HS-5 (cell line): ENCODE data around the gene FILIP1L.

Experiments used
- DNase-seq: peaks from one replicate; pipeline ENCODE4 v3.0.0-alpha.2; 2012; ENCODE audit warnings: low read depth

The FILIP1L gene

DNA sequence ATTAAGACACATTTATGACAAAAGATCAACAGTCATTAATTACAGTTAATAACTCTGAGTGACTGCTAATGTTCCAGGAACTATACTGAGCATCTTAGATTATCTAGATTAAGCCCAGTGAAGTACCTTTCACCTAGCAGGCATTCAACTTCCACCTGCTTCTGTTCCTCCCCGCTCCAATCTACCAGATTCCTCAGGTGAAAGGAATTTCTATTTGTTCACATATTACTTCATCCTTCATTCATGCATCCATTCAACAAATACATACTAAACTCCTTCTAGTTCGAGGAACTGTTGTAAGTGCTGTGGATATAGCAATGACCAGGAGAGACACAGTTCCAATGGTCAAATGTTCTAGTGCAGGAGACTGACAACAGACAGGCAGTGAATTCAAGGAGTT lies 139.3 kb downstream of the FILIP1L start:
- no peak for DNase-seq

DNA sequence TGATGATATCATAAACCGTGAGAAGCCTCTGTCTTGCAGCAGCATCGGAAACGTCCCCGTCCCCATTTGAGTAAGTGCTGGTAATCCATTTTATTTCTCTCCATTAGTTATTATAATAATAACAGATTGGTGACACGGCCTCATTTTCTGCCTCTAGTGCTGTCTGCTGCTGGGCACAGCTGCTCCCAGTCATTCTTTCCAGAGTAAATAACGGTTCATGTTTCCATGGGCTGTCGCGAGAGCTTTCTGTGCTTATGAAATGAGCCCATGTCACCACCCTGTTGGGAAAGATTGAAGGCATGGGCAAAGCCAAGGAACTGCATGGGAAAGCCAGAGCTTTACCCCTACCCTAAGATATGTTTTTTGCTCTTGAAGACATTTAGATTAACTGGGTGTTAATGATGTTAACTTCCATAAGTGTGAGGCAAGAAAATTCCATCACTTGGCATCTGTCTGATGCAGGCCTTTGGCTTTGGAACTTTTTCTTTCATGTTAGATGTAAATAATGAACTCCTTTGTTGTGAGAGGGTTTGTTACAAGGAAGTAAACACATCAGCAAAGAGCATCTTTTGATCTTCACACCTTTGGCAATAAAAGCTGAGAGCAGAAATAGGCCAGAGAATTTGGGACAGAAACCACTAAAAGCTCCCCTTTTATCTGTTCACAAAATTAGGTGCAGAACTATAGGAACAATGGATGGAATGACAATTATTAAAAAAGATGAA lies 141.8 kb downstream of the FILIP1L start:
- DNase-seq = no peak

DNA sequence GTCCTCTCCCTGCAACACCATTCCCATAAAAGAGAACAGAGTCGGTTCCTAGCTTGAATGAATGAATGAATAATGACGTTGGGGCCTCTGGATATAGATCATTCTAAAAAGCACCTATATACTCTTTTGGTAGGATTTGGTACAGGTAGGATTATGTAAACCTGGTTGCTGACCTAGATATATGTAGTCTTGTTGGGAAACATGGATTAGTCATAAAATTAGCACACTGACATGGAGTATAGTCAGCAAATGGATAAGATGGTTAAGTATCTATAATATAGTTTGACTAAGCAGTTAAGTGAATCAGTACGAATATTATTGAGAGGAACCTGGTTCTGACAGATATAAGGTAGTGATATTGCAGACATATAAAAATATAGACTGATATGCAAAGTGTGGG lies 142.5 kb downstream of the FILIP1L start:
- DNase-seq = no peak

DNA sequence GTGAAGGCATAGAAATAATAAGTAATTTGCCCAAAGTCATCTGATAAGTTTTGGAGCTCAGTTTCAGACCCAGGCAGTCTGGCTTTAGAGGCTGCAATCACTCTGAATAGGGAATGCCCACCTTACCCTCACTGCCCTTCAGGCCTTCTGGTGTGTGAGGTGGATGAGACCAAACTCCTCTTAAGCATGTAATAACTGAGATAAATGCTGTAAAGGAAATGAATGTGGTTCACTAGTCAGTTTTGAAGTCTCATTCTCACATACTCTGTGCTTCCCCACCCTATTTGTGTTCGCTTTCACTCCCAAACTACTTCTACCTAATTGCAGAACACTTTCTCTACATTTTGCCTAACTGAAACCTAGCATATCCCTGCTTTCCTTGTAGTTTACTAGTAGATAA lies 144.1 kb downstream of the FILIP1L start:
- no peak for DNase-seq

DNA sequence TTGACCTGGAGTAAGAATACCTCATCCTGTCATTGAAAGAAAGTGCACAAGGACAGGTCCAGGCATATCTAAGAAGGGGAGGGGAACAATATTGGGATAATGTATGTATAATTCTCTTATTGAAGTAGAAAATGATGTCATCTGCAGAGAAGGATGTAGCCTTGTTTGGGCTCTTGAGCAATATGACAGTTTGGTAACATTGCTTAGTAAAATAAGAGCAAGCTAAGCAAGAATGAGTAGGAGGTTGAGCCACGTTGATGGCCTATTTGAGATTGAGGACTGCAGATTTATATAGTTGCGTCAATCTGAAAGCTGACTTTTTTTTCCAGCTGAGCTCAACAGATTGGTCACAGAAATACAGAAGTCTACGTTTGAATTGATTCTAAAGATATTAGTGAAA lies 145.2 kb downstream of the FILIP1L start:
- no peak for DNase-seq

DNA sequence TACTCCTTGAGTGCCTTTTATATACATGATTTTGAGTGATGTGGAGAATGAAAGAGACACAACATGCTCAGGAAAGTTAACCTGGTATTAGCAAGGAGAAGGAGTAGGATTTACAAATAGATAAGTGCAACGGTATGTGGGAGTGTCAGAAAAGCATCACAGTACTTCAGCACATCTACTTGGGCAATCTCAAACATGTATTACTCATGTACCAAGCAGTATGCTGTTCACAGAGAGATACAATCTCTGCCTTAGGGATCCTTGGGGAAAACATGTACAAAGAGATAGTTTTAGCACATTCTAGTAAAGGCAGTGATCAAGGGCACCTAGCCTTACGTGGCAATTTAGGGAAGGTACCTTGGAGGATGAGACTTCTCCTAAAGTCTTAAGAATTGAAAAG lies 146.5 kb downstream of the FILIP1L start:
- DNase-seq = no peak

DNA sequence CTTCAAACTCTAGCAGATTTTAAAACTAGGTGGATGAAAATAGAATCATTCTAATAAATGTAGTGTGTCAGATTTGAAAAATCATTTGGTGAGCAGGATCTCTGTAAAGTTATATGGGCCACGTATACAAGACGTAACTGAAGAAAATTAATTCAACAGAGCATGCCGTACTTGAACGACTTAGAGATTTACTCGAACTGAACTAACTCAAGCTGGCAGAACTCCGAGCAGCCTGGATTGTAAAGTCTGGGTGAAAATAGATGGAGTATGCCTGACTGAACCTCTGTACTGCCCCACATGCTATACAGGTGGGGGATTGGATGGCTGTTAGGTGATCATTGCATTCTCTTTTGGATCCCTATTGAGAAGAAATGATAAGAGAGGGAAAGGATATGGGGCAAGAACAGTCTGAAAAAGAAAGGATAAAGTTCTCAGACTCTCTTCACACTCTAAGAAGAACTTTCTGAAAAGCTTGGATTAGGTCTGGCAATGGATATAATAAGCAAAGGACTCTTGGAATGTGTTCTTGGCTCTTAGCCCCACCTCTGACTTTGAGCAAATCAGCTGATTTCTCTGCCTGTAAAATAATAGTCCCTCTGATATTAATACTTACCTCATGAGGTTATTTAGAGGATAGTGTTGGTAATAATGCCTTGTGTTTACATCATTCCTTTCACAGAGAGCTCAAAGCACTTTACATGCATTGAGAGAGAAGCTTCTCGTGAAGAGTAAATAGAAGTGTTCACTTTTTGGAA lies 147.5 kb downstream of the FILIP1L start:
- DNase-seq = no peak

DNA sequence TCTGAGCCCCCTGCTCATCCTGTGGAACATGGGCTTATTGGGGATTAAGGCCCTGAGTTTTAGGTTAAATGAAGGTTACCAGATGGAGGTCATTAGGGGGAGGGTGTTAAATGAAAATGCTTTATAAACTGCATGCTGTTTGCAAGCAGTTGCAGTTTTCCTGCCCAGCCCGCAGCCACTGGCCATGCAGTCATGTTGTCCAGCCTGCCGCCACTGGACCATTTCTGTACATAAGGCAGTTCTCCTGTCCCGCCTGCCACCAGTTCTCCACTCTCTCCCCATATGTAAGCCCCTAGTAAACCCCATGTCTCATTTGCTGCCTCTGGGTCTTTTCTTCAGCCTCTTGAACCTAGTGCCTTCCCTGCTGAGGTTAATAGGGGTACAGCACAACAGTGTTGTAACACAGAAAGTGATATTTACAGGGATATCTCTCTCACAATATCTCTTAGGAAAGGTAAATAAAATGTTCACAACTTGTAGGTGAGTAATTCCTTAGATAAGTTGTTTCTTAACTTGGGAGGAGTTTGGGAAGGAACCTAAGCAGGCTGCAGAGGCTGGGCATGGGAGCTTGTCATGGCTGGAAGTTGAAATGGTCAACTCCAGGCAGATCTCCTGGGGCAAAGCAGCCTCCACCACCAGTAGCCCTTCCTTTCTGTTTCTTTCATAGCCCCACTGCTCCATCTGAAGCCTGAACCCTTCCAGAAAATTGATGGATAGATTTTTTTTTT lies 148.5 kb downstream of the FILIP1L start:
- DNase-seq = no peak

DNA sequence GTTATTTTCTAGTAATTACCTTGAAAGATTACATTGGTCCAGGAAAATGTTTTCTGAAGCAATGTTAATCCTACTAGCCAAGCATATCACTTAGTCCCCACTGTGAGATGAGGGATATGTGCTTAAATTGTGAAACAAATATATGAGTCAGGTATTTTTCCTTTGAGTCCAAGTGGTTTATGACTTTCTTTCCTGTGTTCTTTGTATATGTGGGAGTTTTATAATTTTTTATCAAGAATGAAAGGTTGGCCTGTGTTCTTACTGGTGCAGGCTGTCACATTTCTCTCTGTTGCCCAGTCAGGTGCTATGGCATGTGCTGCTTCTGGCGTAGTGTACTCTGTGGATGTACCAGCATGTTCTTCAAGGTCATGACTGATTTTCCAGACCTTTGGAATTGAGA lies 149.2 kb downstream of the FILIP1L start:
- peak; percentile 34 for DNase-seq

DNA sequence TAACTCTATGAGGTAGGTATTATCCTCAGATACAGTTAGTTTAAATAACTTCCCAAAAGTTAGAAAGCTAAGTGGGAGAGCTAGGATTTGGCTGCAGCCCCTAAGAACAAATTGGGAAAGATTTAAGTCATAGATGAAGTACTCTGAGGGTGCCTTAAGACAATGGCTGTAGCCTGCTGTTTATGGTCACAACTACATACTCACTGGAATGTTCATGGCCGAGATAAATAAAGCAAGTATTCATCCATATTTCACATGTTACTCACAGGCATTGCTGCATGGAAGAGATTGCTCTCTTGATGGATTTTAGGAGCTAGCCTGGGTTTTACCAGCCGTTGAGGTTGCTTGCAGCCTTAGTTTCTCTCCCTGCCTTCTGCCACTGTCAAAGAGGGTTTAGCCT lies 151.6 kb downstream of the FILIP1L start:
- DNase-seq = peak; percentile 64

DNA sequence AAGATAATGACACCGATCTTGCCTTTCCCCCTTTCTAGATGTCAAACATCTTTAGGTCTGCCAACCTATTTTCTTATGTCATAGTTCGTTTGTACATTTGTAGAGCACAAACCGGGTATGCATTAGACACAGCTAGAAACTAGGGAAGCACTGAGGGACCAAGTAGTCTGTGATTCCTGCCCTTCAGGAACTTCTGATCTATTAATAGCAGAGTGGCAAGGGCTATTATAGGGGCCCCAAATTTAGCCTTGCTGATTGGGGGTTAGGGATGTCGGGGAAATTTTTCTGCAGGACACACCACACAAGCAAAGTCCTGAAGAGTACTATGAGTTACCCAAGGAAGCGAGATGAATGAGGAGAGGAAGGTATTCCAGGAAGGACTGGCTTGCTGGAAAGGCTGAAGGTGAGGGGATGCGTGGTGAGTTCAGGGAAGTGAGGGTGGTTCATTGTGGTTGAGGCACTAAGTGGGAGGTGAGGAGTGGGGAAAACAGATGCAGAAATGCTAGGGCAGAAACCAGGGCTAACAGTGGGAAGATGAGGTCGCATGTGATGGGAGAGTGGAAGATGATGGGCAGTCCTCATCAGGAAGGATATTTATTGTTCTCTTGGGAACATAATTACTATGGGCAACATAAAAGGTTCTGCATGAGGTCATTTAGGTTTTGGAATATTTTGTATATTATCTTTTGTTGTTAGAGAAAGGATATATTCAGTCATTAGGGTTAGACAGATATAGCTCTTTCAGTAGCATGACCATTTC lies 152.4 kb downstream of the FILIP1L start:
- DNase-seq = no peak

DNA sequence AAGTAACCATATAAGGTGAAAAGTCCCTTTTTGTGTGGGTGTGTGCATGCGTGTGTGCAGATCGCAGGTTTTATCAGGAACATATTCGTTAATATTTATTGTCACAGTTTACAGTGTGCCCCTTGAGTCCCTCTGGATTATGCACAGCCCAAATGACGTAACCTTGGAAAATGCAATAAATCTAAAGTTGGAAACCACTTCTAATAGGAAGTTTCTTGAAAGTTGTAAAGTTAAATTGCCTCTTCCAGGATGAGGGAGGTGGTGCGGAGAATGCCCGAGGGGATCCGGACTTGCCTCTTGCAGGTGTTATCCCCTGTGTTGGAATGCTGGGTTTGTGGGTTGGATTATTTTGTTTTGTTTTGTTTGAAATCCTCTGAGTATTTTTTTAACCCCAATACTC lies 153.4 kb downstream of the FILIP1L start:
- DNase-seq = no peak

DNA sequence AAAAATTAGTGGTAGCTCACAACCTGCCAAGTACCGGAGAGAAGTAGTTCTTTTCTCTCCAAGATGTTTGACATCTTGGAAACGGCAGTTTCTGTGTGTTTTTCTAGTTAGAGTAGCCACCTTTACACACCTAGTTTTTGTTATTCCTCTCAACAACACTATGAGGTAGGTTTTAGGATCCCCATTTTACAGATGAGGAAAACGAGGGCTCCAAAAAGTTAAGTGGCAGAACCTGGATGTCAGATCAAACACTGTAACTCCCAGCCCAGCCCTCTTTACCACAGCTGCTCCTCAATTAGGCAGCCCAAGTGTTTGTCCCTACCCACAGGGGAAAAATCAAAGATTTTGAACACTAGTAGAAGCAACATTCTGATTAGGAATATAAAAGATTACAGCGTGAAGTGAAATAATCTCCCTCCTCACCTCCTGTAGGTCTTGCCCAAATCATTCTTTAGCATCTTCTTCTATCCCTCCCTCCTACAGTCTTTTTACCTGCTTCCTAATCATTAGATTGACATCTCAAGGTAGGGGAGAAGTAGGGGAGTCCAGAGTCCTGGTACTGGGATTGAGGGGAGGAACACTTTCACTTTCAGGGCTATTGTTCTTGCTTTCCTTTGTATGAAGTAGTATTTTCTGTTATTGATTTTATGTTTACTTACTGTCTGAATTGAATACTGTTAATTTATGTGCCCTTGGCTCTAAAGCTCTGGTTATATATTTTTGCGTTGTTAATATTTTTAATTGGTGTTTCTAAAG lies 154.0 kb downstream of the FILIP1L start:
- DNase-seq = no peak

DNA sequence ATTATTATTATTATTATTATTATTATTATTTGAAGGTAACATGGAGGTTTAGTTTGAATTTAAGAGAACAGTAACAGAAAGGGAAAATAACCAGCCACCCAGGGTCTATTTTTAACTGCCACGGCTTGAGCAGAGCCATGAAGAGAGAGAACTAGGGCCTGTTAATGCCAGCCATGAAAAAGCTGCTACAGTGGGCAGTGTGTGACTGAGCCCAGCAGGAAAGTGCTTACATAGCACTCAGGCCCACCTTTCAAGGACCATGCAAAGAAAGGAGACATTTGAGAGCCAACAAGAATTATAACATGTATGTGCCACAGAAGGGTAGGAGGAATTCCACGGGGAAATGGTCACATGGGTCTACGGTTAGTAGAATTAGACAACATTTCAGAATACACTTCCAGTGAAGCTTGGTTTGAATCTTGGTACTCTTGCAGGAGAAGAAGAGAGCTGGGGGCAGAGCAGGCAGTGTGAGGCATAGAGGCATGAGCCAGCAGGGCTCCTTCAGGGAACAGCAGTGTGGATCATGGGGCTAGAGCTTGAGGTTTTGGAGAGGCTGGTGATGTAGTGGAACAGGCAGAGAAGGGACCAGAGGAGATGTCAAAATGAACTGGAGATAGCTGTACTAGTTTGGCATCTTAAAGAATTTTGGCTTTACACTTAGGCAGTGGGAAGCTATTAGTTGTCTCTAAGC lies 155.9 kb downstream of the FILIP1L start:
- no peak for DNase-seq

DNA sequence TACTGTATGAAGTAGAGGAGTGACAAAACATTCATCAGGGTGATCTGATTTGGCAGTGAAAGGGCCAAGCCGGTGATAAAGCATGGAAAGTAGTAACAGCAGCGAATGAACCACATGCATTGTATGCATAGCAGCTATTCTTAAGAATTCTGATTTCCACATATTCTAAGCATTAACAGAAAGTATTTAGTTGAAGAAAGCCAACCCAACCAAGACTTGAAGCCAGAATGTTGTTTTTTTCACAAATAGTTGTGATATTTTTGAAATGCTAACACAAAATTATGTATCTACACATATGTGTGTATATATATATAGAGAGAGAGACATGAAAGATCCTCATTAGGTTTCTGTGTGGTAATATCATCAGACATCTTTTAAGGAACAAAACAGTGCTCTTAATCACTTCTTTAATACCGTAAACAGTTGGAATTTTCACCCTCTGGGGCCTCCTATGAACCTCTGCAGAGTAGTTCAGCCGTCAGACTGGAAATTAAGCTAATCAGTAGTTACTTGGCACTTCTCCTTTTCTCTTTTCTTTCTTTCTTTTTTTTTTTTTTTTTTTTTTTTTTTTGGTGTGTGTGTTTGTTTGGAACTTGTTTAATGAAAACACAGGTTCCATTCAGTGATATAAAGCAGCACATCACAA lies 157.0 kb downstream of the FILIP1L start:
- no peak for DNase-seq

DNA sequence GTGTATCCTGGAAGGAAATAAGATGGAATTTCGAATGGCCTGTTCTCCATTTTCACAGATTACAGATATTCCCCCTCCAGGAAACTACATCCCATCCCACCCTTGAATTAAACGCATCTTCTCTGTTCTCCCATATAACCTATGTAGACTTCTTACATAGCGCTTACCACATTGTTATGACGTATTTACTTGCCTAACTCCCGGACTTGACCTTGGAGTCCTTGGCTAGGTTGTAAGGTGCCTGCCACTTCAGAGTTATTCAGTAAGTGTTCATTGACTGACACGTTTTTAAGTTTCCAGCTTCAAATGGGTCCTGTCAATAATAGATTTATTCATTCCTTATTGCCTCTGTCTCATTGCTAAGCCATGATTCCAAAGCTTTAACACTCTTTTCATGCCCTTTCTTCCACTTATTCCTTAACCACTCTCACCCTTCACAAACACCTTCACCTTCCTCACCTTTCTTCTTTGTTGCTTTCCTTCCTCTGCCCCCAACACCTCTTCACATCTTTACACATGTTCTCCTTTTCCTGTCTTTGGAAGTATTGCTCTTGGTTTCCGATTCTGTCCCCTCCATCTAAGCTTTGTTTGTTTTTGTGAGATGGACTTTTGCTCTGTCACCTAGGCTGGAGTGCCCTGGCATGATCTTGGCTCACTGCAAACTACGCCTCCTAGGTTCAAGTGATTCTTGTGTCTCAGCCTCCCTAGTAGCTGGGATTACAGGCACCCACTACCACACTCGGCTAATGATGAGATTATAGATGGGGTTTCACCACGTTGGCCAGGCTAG lies 158.3 kb downstream of the FILIP1L start:
- DNase-seq = no peak

DNA sequence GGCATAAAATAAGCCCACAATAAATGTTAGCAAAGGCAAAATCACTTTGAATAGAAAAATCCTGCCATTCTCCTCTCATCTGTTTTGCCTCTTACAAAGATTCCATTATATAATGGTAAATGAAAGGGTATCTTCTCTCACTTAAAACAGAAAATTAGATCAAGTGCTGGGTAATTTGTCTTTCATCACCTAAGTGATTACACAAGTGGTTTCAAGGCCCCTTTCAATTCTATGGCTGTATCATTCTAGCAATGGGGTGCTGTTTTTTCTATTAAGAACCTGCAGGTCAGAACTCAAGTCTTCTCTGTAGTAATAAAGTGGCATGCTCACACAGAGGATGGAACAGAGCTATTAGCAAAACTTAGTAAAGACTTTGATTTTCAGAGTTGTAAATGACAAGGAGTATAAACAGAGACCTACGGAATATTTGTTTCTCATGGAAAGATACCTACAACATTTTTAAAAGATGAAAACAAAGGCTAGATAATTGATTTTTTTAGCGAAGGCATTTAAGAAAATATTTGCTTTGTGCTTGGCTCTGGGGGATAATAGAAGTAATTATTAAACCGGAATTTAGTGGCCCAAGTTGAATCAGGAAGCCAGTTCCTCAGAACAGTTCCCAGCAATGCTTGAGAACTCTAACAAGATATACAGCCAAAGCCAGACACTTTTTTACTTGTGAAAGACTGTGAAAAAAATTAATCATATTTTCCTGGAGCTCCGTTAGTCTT lies 159.2 kb downstream of the FILIP1L start:
- DNase-seq = no peak

DNA sequence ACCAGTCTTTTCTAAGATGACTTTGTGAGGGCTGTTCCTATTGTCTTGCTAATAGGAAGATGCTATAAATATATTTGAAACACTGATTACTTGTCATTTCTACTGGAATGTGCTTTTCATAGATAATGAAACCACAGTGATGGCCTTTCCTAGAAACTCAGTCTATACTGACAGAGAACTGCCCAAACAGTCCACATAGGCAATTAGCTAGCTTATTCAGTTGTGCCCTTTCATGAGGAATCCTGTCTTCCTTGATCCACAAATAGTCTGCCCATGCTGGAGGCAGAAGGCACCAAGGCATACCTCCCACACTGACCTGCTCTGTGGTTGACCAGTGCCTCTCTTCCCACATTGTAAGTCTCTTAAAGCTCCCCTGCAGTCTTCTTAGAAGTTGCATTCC lies 160.7 kb downstream of the FILIP1L start:
- no peak for DNase-seq

DNA sequence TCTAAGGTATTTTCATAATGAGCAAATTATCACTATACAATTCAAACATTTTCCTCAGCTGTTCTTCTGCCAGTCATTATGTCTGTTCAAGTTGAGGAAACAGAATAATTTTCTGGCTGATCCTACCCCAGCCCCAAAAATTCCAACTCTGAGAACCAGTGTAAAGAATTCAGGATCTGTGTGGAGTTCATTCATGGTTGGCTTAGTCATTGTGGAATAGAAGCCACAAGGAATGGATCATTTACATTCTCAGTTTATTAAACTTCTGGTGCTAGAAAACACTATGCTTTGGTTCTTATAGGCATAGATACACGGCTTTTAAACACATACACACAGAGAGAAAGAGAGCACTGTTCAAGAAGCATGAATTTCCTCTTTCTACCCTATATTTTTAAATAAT lies 162.0 kb downstream of the FILIP1L start:
- peak; percentile 44 for DNase-seq
